Heart left ventricle (tissue), 16 donors: Measurements from ENCODE around the gene COL16A1. TPM values are rescaled to one million over a fixed set of nuclear protein-coding genes. Genes with fewer than 3 reads are reported as not detected.

Experiments
- ATAC-seq, 4 donors: fragments of 200-7000 bp; cut with Tn5 transposase; one replicate each; pipeline ENCODE4 v1.9.1; 2020 to 2022; ENCODE audit warnings: moderate library complexity in 4 of 4, mild to moderate bottlenecking in 3 of 4, moderate number of reproducible peaks in 1 of 4
- DNase-seq, 5 donors: peaks; one replicate each; pipeline ENCODE4 v3.0.0-alpha.2; 2020
- H3K27ac ChIP-seq, 12 donors: fragments of 200-600 bp; sonication (generic) in 4 of 12; one replicate each; pipeline versions ENCODE4 v1.5.0 to v1.8.0; 2016 to 2022; ENCODE audit warnings: mild to moderate bottlenecking in 2 of 12
- H3K27me3 ChIP-seq, 9 donors: fragments of 200-600 bp; sonication (generic) in 2 of 9; one replicate each; pipeline versions ENCODE4 v1.5.1 to v1.8.0; 2016 to 2022; ENCODE audit warnings: mild to moderate bottlenecking in 3 of 9
- H3K36me3 ChIP-seq, 9 donors: fragments of 200-600 bp; sonication (generic) in 2 of 9; one replicate each; pipeline versions ENCODE4 v1.5.0 to v1.8.0; 2018 to 2022; ENCODE audit warnings: mild to moderate bottlenecking in 2 of 9
- H3K4me1 ChIP-seq, 12 donors: fragments of 200-600 bp; sonication (generic) in 4 of 12; one replicate each; pipeline versions ENCODE4 v1.5.0 to v1.8.0; 2016 to 2022; ENCODE audit warnings: mild to moderate bottlenecking in 3 of 12
- H3K4me3 ChIP-seq, 12 donors: fragments of 200-600 bp; sonication (generic) in 4 of 12; one replicate each; pipeline versions ENCODE4 v1.5.0 to v1.8.0; 2017 to 2022; ENCODE audit warnings: mild to moderate bottlenecking in 9 of 12, moderate library complexity in 4 of 12
- H3K9me3 ChIP-seq, 12 donors: fragments of 200-600 bp; sonication (generic) in 4 of 12; one replicate each; pipeline versions ENCODE4 v1.5.0 to v1.8.0; 2016 to 2022; ENCODE audit warnings: mild to moderate bottlenecking in 1 of 12
- POLR2A ChIP-seq, 2 donors: fragments of 450-650 bp; IDR thresholded peaks; one replicate each; pipeline ENCODE4 v1.6.1; 2017; ENCODE audit warnings: antibody characterized with exemption in 2 of 2, mild to moderate bottlenecking in 2 of 2, moderate library complexity in 2 of 2
- WGBS, 4 donors: extraction: QIAGEN DNeasy Blood & Tissue Kit in 2 of 4; methylation state at CpG; one replicate each; pipeline versions ENCODE4 v1.1.5 to v1.1.7; 2013 to 2018; 5-methylcytosine and 5-hydroxymethylcytosine counted together
- intact Hi-C, 10 donors: fragments of 100-400 bp; cut with DNase I; formaldehyde crosslinking; loops; one replicate each; pipeline versions ENCODE4 v1.11.1 to v1.14.2; 2022
- polyA plus RNA-seq, 2 donors: library from polyadenylated mRNA; stranded (reverse); fragments of 200-250 nt; gene quantifications; one replicate each; pipeline ENCODE4 v1.2.3, GENCODE V29; 2013
- total RNA-seq, 9 donors: library from RNA; depleted of rRNA in 2 of 9; stranded (reverse); fragments of >200 nt in 2 of 9; fragmentation: NEBNext Ultra II Directional in 3 of 9; extraction: Animal tissue kit (Norgen Biotek cat#: 25700) in 3 of 9; gene quantifications; one replicate each; pipeline versions ENCODE4 v1.1.0 to v1.2.4, GENCODE V29; 2016 to 2023
- TF ChIP-seq, protein P1 (sequence below), 12 donors: fragments of 200-600 bp; sonication (generic) in 4 of 12; IDR thresholded peaks; one replicate each; pipeline versions ENCODE4 v1.5.0 to v1.8.0; 2018 to 2022; ENCODE audit warnings: antibody characterized with exemption in 12 of 12, mild to moderate bottlenecking in 5 of 12
- donor health status: ischemic (EF 13 %, LVEDD 7.1; RV severe dilation, severe dysfunction).
- donor health status: healthy with polysubstance abuse.
- donor health status: DM: no; HTN: yes; CAD: no.
- donor health status: DM: no; HTN: no; CAD: no.
- donor health status: ischemic (EF 25% LVEDD 6.9; RV normal size, moderate dysfunction).
- donor health status: ischemic (EF 25% LVEDD 5.7; RV mildly dilated, moderate dysfunction).
- donor health status: healthy.
- donor health status: DM: yes; HTN: yes; CAD: no.
- donor health status: ischemic (EF 35%, LVEDD 5.7; RV mildly dilated, moderate dysfunction).
- donor health status: nonischemic (EF 11% LVEDD 7.7; RV severe dilation, severe dysfunction).
- donor health status: DM: yes; HTN: yes; CAD: no.
- donor health status: PGD.
- donor health status: ischemic (EF 29% LVEDD 5.4; RV normal size, mild dysfunction).
- donor health status: nonischemic (EF 23%, LVEDD 6.1; RV moderate dilation, normal function).

COL16A1 gene
- total and polyA plus RNA-seq, 11 donors, result 7.5 to 24.1 (median 13.1) TPM

DNA sequence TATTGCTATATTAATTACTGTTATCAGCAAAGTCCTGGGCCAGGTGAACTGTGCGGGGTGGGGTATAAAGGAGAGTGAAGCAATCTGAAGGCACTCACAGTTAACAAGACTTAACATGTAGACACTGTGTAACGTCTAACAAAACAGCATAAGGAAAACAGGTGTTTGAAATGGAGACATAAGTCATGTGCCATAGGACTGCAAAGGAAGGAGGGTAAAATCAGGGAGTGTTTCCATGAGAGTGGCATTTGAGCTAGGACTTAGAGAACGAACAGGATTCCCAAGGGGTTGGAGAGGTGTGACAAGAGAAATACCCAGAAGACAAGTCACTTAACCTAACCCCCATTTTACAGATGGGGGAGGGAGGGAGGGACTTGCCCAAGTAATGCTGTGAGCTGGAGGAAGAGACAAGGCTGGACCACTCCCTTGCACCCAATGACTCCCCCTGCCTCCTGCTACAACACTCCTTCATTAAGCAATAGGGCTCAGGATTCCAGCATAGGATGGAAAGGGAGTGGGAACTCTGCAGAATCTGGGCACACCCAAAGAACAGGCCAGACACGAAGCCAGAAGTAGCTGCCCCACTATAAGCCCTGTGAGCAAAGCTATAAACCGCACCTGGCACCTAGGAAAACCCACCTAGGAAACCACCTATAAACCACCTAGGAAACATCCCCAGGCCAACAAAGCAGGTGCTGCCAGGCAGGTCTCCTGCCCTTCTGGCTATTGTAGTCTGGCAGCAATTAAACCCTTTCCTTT, 65.7 kb downstream of the COL16A1 start:
- Histone ChIP-seq H3K9me3 (no peaks in the 10 kb centered on the region), H3K4me1 (peaks cover 0 to 97% (median 62%) of the 10 kb centered on the region in 12 donors), H3K27me3 (no peaks in the 10 kb centered on the region), H3K27ac (no peak overlapping the region), H3K4me3 (no peak overlapping the region), H3K36me3 (peaks cover 0 to 35% (median 19%) of the 10 kb centered on the region in 9 donors)
- DNase-seq, result no peak
- no peak for ATAC-seq
- TF ChIP-seq, protein P1, sequence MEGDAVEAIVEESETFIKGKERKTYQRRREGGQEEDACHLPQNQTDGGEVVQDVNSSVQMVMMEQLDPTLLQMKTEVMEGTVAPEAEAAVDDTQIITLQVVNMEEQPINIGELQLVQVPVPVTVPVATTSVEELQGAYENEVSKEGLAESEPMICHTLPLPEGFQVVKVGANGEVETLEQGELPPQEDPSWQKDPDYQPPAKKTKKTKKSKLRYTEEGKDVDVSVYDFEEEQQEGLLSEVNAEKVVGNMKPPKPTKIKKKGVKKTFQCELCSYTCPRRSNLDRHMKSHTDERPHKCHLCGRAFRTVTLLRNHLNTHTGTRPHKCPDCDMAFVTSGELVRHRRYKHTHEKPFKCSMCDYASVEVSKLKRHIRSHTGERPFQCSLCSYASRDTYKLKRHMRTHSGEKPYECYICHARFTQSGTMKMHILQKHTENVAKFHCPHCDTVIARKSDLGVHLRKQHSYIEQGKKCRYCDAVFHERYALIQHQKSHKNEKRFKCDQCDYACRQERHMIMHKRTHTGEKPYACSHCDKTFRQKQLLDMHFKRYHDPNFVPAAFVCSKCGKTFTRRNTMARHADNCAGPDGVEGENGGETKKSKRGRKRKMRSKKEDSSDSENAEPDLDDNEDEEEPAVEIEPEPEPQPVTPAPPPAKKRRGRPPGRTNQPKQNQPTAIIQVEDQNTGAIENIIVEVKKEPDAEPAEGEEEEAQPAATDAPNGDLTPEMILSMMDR (IDR thresholded peaks at IDR 0.05), result no peak
- TF ChIP-seq POLR2A (IDR thresholded peaks at IDR 0.05), result no peak
- intact Hi-C loops, result loop anchor here in 1 of 10 donors (10.0 kb wide), 1 partner anchor 253 kb away; no protein-coding TSS in a partner anchor
- WGBS, 4 donors, result 52 to 62% (median 58%) methylated on average over 5 of the region's 5 CpGs

DNA sequence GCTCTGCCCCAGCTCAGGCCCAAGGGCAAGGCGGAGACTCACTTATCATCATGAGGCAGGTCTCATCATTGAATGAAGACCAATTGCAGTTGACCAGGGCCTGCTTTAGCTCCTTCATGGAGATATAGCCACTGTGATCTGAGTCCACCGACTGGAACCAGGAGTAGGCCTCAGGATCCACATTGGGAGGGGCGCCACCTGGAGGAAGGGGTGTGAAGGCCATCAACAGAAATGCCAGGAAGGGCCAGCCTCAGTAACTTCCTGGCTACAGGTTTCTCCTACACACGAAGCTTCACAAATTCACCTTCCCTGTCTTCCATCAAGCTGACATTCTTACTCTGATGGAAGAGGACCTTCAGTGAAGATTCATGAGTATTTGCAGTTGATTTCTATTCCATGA, 70.7 kb downstream of the COL16A1 start:
- ATAC-seq (no peak), DNase-seq (no peak)
- peaks cover 0 to 95% (median 46%) of the 10 kb centered on the region in 12 donors for H3K4me1 ChIP-seq
- intact Hi-C loops, result loop anchor here in 1 of 10 donors (10.0 kb wide), 1 partner anchor 248 kb away; no protein-coding TSS in a partner anchor
- TF ChIP-seq POLR2A (IDR thresholded peaks at IDR 0.05), result no peak
- TF ChIP-seq, protein P1 (IDR thresholded peaks at IDR 0.05), result peak in 11 of 12 donors; percentile 17 to 48 (median 36)
- H3K27ac ChIP-seq, result peak overlapping the region in 4 of 12 donors; percentile 75 to 95 (median 91)
- H3K9me3 ChIP-seq, result no peaks in the 10 kb centered on the region
- H3K27me3 ChIP-seq, result no peaks in the 10 kb centered on the region
- no peak overlapping the region for H3K4me3 ChIP-seq
- peaks cover 0 to 75% (median 69%) of the 10 kb centered on the region in 9 donors for H3K36me3 ChIP-seq
- 54 to 71% (median 59%) methylated on average over 4 of the region's 4 CpGs for WGBS, 4 donors

DNA sequence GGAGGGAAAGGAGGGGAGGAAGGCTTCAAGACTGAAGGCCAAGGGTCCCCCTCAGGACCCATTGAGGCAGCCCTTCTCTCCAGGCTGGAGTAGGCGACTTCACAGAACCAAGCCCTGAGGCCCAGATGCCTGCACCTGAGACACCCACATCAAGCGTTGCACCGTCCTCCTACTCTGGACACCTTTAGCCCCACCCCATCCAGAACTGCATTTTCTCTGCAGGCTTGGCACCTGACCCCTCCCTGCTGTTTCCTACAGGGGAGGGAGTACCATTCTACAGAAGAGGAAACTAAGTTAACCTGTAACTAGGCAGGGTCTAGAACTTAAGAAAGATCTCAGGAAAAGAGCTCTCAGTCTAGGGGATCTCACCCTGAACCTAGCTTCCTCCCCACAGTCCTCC, 71.2 kb downstream of the COL16A1 start:
- H3K36me3 ChIP-seq, result peaks cover 0 to 77% (median 69%) of the 10 kb centered on the region in 9 donors
- no peaks in the 10 kb centered on the region for H3K9me3 ChIP-seq
- no peak overlapping the region for H3K4me3 ChIP-seq
- TF ChIP-seq, protein P1 (IDR thresholded peaks at IDR 0.05), result no peak
- no peak for TF ChIP-seq POLR2A (IDR thresholded peaks at IDR 0.05)
- peak overlapping the region in 7 of 12 donors; percentile 75 to 95 (median 88) for H3K27ac ChIP-seq
- DNase-seq (no peak), ATAC-seq (no peak)
- peaks cover 0 to 94% (median 47%) of the 10 kb centered on the region in 12 donors for H3K4me1 ChIP-seq
- no peaks in the 10 kb centered on the region for H3K27me3 ChIP-seq
- 96 to 100% (median 97%) methylated on average over 2 to 3 of the region's 3 CpGs for WGBS, 4 donors
- intact Hi-C loops, result loop anchor here in 1 of 10 donors (10.0 kb wide), 1 partner anchor 248 kb away; no protein-coding TSS in a partner anchor

DNA sequence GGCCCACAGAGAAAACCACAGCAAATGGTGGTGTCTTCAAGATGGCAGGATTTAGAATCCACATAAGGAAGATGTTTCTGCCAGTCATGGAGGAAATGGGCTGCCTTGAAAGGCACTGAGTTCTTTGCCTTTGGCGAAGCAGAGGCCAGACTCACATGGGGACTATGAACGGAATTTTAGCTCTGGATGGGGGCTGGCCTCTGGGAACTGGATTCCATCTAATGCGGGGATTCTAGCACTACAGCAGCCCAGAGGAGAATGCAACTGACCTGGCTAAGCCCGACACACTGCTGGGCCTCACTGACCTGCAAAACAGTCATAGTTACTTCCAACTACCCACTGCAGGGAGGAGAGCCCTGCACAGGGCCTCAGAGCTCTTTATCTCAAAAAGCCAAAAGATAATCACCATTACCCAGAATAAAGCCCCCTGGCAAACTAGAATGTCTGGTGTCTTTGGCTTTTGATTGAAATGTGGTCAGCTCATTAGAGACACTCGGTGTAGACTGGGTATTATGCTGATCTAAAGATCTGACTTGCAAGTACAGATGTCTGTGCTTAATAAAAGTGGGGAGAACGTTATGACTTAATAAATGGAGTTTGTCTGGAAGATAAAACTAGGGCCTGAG, 74.8 kb downstream of the COL16A1 start:
- ATAC-seq, result no peak
- WGBS, 4 donors, result 52 to 76% (median 63%) methylated on average over 6 of the region's 6 CpGs
- intact Hi-C loops, result loop anchor here in 1 of 10 donors (5.0 kb wide), 1 partner anchor 62 kb away; no protein-coding TSS in a partner anchor
- no peak for DNase-seq
- peaks cover 0 to 88% (median 41%) of the 10 kb centered on the region in 12 donors for H3K4me1 ChIP-seq
- no peak for TF ChIP-seq POLR2A (IDR thresholded peaks at IDR 0.05)
- TF ChIP-seq, protein P1 (IDR thresholded peaks at IDR 0.05), result no peak
- peak overlapping the region; percentile 83 to 97 (median 90) for H3K27ac ChIP-seq
- H3K27me3 ChIP-seq, result no peaks in the 10 kb centered on the region
- no peaks in the 10 kb centered on the region for H3K9me3 ChIP-seq
- no peak overlapping the region for H3K4me3 ChIP-seq
- peaks cover 0 to 68% (median 57%) of the 10 kb centered on the region in 9 donors for H3K36me3 ChIP-seq
